GM12872 (cell line): ENCODE results near the gene ITPR2.

Experiments used
- TF ChIP-seq, protein P1 (sequence below): IDR thresholded peaks from 3 replicates; pipeline ENCODE4 v1.5.1; 2011; ENCODE audit warnings: low read depth, mild to moderate bottlenecking, low read length, moderate library complexity; ENCODE audit not compliant: insufficient read depth

The ITPR2 gene

DNA sequence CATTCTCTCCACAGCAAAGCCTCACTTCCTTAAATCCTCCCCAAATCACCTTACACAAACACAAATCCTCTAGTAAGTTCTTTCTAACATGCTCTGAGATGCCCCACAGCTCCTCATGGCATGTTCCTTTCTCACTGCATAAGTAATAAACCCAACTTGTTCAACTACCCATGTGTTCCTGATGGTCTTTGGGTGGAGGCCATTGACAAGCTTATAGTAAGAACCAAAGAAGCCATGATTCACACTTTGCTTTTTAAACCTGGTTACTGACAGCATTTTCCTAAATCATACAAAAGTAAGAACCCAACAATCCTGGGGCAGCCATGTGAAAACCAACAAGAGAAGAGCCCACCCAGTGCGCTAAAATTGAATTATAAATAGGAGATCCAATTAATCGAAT, 138.6 kb downstream of the ITPR2 start:
- TF ChIP-seq, protein P1, sequence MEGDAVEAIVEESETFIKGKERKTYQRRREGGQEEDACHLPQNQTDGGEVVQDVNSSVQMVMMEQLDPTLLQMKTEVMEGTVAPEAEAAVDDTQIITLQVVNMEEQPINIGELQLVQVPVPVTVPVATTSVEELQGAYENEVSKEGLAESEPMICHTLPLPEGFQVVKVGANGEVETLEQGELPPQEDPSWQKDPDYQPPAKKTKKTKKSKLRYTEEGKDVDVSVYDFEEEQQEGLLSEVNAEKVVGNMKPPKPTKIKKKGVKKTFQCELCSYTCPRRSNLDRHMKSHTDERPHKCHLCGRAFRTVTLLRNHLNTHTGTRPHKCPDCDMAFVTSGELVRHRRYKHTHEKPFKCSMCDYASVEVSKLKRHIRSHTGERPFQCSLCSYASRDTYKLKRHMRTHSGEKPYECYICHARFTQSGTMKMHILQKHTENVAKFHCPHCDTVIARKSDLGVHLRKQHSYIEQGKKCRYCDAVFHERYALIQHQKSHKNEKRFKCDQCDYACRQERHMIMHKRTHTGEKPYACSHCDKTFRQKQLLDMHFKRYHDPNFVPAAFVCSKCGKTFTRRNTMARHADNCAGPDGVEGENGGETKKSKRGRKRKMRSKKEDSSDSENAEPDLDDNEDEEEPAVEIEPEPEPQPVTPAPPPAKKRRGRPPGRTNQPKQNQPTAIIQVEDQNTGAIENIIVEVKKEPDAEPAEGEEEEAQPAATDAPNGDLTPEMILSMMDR, result no peak

DNA sequence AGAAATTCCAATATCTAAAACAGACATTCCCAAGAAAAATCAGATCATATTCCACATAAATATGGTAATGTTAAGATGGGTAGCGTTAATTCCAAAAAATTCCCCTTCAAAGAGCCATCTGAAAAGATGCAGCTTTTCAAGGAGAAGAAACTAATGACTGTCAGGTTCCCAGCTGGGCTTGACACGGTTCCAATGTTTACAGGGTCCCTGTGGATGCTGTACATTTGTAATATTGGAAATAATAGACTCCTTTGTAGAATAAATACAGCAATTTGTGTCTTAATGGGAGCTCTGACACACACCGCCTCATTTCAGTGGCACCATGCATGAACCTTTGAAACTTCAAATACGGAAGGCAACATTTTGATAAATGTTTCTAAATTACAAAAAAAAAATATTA, 140.6 kb downstream of the ITPR2 start:
- TF ChIP-seq, protein P1, result no peak

DNA sequence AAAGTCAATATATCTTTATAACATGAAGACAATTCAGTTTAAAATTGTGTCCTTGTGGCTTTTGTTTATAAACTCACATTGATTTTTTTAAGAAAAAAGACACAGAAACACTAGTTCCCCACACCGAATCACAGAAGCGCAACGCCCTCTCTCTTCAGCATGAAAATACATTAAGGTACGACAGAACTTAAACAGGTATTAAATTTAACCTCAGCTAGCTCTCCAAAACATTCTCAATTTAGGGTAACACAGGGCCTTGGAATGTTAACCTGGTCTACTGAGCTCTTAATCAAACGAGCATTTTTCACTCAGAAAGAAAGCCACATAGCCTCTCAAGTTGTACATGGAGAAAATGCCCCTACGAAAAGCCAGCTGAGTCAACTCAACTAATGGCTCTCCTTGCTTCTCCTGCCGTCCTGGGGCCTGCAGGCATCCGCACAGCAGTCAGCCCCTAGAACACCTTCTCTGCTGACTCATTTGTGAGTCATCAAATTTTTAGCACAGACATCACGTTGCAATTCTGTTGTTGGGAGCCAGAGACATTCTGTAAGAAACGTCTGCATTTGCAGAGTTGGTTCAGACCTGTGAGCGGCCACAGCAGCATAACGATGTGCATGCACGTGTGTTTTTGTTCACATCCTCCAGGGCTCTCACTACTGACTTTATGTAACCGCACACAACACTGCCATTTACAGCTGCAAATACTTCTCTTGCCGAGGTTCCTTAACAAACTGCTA, 141.6 kb downstream of the ITPR2 start:
- TF ChIP-seq, protein P1, result no peak

DNA sequence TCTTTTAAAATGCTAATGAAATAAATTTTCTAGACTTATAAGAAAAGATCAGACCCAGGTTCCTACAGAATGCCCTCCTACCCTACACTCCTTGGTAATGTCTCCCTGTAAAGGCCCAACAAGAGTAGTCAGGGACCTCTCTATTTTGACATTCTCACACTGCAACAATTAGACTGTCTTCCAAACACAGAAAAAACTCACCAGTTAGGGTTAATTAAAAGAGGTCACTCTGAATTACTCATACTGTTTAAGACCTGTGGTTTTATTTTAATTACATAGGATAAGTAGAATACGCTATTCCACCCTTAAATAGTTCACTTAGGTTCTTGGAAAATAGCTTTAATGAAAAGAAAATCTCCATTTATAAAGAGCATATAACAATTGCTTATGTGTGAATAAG, 142.4 kb downstream of the ITPR2 start:
- TF ChIP-seq, protein P1, result no peak

DNA sequence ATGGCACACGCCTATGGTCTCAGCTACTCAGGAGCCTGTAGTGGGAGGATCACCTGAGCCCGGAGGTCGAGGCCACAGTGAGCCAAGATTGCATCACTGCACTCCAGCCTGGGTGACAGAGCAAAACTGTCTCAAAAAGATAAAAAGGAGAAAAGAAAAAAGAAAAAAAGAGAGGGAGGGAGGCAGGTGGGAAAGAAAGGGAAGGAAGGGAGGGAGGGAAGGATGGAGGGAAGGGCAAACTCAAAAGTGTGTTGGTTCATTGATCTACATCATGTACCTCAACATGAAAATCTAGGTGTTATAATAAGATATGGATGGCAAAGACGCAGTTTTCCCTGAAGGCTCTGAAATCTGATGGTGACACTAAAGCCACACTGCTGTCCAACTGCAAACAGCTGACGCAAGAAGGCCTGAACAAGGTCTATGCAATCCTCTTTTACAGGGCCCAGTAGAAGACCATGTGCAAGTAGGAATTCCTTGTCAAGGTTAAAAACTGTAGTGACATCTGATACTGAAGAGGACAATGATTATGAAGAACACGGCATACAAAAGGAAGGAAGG, 143.6 kb downstream of the ITPR2 start:
- TF ChIP-seq, protein P1, result no peak

DNA sequence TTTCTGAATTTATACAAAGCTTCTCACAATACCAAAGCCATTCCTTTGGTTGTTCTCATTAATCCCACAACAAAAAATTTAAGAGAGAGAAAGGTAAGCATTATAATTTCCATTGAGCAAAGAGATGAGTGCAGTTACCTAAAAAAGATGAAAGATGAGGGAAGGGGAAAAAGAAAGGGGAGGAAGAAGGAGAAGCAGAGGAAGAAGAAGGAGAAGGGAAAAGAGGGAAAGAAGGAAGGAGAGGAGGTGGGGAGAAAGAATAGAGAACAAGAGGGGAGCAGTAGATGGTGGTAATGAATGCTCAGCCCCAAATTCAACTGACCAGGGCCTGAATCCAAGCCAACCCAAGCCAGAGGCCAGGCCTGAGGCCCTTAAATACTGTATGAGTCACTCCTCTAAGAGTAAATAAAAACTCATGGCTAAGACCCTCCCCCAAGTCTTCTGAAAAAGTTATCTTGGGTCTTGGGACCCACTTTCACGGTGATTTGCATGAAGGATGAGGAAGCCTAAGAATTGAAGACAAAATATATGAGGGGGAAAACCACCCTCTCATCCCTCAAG, 144.6 kb downstream of the ITPR2 start:
- TF ChIP-seq, protein P1, result no peak

DNA sequence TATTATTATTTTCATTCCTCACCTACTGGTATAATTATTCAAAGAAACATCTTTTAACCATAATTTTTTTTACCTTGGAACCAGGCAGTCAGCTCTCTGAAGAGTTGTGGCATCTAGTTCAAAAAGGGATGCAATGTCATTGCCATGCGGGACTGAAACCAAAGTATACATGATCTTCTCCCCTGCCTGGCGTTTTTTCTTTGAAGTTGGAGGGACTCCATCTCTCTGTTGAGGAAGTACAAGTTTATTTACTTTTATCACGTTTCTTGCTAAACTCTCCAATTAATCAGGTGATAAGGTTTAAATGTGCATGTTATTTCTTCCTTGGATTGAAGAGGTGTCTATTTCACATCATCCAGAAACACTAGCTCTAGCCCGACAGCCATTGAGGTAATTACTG, 146.6 kb downstream of the ITPR2 start:
- TF ChIP-seq, protein P1, result no peak
